Esophagus (tissue), 2 donors: ENCODE measurements around the gene TH. TPM values are rescaled to one million over a fixed set of nuclear protein-coding genes. Genes with fewer than 3 reads are reported as not detected.

ENCODE experiments used
- H3K27ac ChIP-seq, 2 donors: one replicate each; pipeline ENCODE4 v1.5.1; 2013; ENCODE audit warnings: low read depth in 2 of 2, mild to moderate bottlenecking in 2 of 2, inconsistent platforms in 1 of 2, low read length in 1 of 2, moderate library complexity in 1 of 2
- H3K27me3 ChIP-seq, 2 donors: one replicate each; pipeline ENCODE4 v1.6.1; 2013; ENCODE audit warnings: low read length in 2 of 2, control low read depth in 1 of 2, mild to moderate bottlenecking in 1 of 2; ENCODE audit not compliant: insufficient read depth in 2 of 2, control insufficient read depth in 1 of 2
- H3K36me3 ChIP-seq, 2 donors: one replicate each; pipeline ENCODE4 v1.6.1; 2013; ENCODE audit warnings: low read length in 1 of 2; ENCODE audit not compliant: control insufficient read depth in 2 of 2, insufficient read depth in 2 of 2
- H3K4me1 ChIP-seq, 2 donors: one replicate each; pipeline ENCODE4 v1.6.1; 2013; ENCODE audit warnings: low read length in 1 of 2; ENCODE audit not compliant: control insufficient read depth in 2 of 2, insufficient read depth in 2 of 2
- H3K4me3 ChIP-seq, 2 donors: one replicate each; pipeline ENCODE4 v1.5.1; 2013; ENCODE audit warnings: low read length in 2 of 2, mild to moderate bottlenecking in 2 of 2, low read depth in 1 of 2, moderate library complexity in 1 of 2
- H3K9me3 ChIP-seq, 2 donors: one replicate each; pipeline ENCODE4 v1.6.1; 2013; ENCODE audit warnings: mild to moderate bottlenecking in 2 of 2, low read depth in 1 of 2, low read length in 1 of 2, moderate library complexity in 1 of 2; ENCODE audit not compliant: control insufficient read depth in 2 of 2, insufficient read depth in 1 of 2
- WGBS, 2 donors: extraction: QIAGEN DNeasy Blood & Tissue Kit; methylation state at CpG; one replicate each; pipeline ENCODE4 v1.1.7; 2013; 5-methylcytosine and 5-hydroxymethylcytosine counted together
- polyA plus RNA-seq, 2 donors: library from polyadenylated mRNA; stranded (reverse); fragments of 200-250 nt; gene quantifications; one replicate each; pipeline ENCODE4 v1.2.3, GENCODE V29; 2013
- donor health status: healthy with polysubstance abuse.
- donor health status: Bipolar disorder and iron deficiency.

The TH gene
- polyA plus RNA-seq, 2 donors: 0.24 to 1.7 TPM

GRCh38 chr11:2209370-2209801, 37.8 kb upstream of the TH start:
- WGBS, 2 donors: 84 to 91% methylated on average over 9 to 11 of the region's 11 CpGs
- Histone ChIP-seq H3K9me3 (peaks cover 0 to 7% of the 10 kb centered on the region in 2 donors), H3K27me3 (no peaks in the 10 kb centered on the region), H3K4me1 (peaks cover 0 to 9% of the 10 kb centered on the region in 2 donors), H3K27ac (no peak overlapping the region), H3K4me3 (no peak overlapping the region), H3K36me3 (no peaks in the 10 kb centered on the region)

DNA sequence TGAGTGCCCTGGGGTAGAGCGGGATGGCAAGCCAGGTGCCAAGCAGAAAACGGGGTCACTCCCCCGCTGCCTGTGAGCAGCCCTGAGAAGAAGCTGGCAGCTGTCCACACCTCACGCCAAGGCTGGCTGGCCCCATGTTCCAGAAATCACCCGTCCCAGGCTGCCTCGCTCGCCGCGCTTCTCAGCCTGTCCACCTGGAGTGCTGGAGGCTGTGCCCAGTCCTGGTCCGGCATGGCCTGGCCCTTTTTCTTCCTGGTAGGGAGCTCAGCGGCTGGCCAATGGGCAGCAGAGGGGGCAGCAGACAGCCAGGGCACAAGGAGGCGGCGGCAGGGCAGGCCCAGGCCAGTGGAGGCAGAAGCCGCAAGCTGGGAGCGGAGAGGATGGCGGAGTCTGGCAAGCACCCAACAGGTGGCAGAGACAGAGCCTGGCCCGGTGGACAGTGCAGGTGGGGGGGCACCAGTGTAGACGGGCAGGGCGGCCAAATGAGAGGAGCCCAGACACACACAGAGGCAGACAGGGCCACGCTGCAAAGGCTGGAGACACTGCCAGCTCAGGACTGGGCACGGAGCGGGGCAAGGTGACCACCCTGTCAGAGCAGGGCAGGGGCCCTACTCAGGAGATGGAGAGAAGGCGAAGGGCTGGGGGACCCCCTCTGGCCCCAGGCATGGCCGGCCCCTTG, 37.2 kb upstream of the TH start:
- peaks cover 0 to 10% of the 10 kb centered on the region in 2 donors for H3K4me1 ChIP-seq
- no peak overlapping the region for H3K27ac ChIP-seq
- peaks cover 0 to 7% of the 10 kb centered on the region in 2 donors for H3K9me3 ChIP-seq
- no peaks in the 10 kb centered on the region for H3K36me3 ChIP-seq
- H3K27me3 ChIP-seq: no peaks in the 10 kb centered on the region
- WGBS, 2 donors: 56 to 60% methylated on average over 24 of the region's 24 CpGs
- no peak overlapping the region for H3K4me3 ChIP-seq

DNA sequence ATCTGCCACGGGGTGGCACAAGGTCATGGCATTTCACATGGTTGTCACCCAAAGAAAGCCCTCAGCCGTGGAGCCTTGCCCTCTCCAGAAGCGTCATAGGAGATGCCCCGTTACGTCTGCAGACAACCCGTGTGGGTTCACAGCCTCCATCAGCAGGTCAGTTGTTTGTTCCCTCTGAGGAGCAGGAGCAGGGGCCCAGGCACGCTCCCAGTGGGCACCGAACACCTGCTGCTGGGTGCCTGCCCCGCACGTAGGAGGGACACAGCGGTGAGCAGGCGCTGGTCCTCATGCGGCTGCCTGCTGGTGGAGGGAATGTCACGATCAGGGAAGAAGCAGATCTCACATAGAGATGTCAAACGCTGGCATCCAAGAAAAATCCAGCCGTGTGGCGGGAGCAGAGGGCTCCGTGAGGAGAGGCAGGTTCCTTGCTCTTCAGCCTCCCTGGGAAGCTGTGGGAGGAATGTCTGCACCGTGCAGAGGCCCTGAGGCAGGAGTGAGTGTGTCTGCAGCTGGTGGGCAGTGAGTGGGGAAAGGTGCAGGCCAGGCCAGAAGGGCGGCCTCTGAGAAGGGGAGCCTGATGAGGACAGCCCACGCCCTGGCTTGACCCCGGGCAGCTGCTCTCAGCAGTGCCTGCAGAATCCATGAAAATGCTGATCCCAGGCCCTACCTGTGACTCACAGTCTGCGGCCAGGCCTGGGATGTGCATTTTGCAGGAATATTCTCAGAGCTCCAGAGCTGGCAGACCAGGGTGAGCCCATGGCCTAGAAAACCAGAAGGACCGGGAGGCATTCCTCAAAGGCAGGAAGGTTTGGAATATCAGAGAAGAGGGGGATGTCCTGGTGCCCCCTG, 36.4 kb upstream of the TH start:
- Histone ChIP-seq H3K4me1 (peaks cover 0 to 15% of the 10 kb centered on the region in 2 donors), H3K27me3 (no peaks in the 10 kb centered on the region), H3K9me3 (peaks cover 0 to 7% of the 10 kb centered on the region in 2 donors), H3K4me3 (no peak overlapping the region), H3K27ac (no peak overlapping the region), H3K36me3 (no peaks in the 10 kb centered on the region)
- WGBS, 2 donors: 71 to 75% methylated on average over 24 of the region's 24 CpGs

- H3K27me3 ChIP-seq: no peaks in the 10 kb centered on the region
- peaks cover 0 to 20% of the 10 kb centered on the region in 2 donors for H3K4me1 ChIP-seq
- H3K9me3 ChIP-seq: peaks cover 0 to 7% of the 10 kb centered on the region in 2 donors
- no peak overlapping the region for H3K4me3 ChIP-seq
- WGBS, 2 donors: 86 to 91% methylated on average over 11 of the region's 11 CpGs
- no peaks in the 10 kb centered on the region for H3K36me3 ChIP-seq
- no peak overlapping the region for H3K27ac ChIP-seq
Observed at GRCh38 chr11:2207212-2207611, 35.6 kb upstream of the TH start.

GRCh38 chr11:2205981-2206690, 34.5 kb upstream of the TH start:
- Histone ChIP-seq H3K4me3 (no peak overlapping the region), H3K9me3 (peaks cover 0 to 7% of the 10 kb centered on the region in 2 donors), H3K36me3 (no peaks in the 10 kb centered on the region), H3K27ac (no peak overlapping the region), H3K27me3 (no peaks in the 10 kb centered on the region), H3K4me1 (peaks cover 0 to 25% of the 10 kb centered on the region in 2 donors)
- 80 to 87% methylated on average over 12 of the region's 12 CpGs for WGBS, 2 donors

- H3K9me3 ChIP-seq: peaks cover 0 to 7% of the 10 kb centered on the region in 2 donors
- no peak overlapping the region for H3K27ac ChIP-seq
- no peaks in the 10 kb centered on the region for H3K27me3 ChIP-seq
- H3K36me3 ChIP-seq: no peaks in the 10 kb centered on the region
- 50 to 72% methylated on average over 1 of the region's 1 CpG for WGBS, 2 donors
- no peak overlapping the region for H3K4me3 ChIP-seq
- peaks cover 0 to 25% of the 10 kb centered on the region in 2 donors for H3K4me1 ChIP-seq
Observed at GRCh38 chr11:2205214-2205720, 33.7 kb upstream of the TH start.

GRCh38 chr11:2204361-2205213, 33.0 kb upstream of the TH start:
- WGBS, 2 donors: 76 to 82% methylated on average over 20 to 21 of the region's 21 CpGs
- Histone ChIP-seq H3K4me3 (no peak overlapping the region), H3K27me3 (no peaks in the 10 kb centered on the region), H3K4me1 (peaks cover 0 to 25% of the 10 kb centered on the region in 2 donors), H3K27ac (no peak overlapping the region), H3K9me3 (peaks cover 0 to 7% of the 10 kb centered on the region in 2 donors), H3K36me3 (no peaks in the 10 kb centered on the region)

- no peak overlapping the region for H3K27ac ChIP-seq
- no peaks in the 10 kb centered on the region for H3K36me3 ChIP-seq
- H3K4me3 ChIP-seq: no peak overlapping the region
- H3K9me3 ChIP-seq: peaks cover 0 to 7% of the 10 kb centered on the region in 2 donors
- WGBS, 2 donors: 75 to 80% methylated on average over 21 to 23 of the region's 23 CpGs
- peaks cover 0 to 21% of the 10 kb centered on the region in 2 donors for H3K4me1 ChIP-seq
- H3K27me3 ChIP-seq: no peaks in the 10 kb centered on the region
Observed at GRCh38 chr11:2203440-2204259, 32.0 kb upstream of the TH start.
